SKM-1 (cell line): Measurements from ENCODE around the gene RBM33.

Experiments used
- DNase-seq: peaks from one replicate; lab custom pipeline; 2025; ENCODE audit not compliant: unreplicated experiment; lab: John Stamatoyannopoulos, UW

RBM33 gene

GRCh38 chr7:155763691-155764437 lies 119.4 kb downstream of the RBM33 start:
- DNase-seq: no peak

- no peak for DNase-seq
These were observed 120.0 kb downstream of the RBM33 start for GRCh38 chr7:155764438-155764793.

- DNase-seq: no peak
These were observed 121.0 kb downstream of the RBM33 start for GRCh38 chr7:155765458-155765857.

- DNase-seq: no peak
These were observed 121.9 kb downstream of the RBM33 start for GRCh38 chr7:155766386-155766785.

- DNase-seq: no peak
These were observed 122.8 kb downstream of the RBM33 start for GRCh38 chr7:155766966-155767916.

- no peak for DNase-seq
These were observed 125.2 kb downstream of the RBM33 start for GRCh38 chr7:155769701-155770100.

GRCh38 chr7:155770241-155770640 lies 125.8 kb downstream of the RBM33 start:
- no peak for DNase-seq

- DNase-seq: no peak
These were observed 129.1 kb downstream of the RBM33 start for GRCh38 chr7:155773531-155773930.

GRCh38 chr7:155774947-155775346 lies 130.5 kb downstream of the RBM33 start:
- DNase-seq: no peak

GRCh38 chr7:155775691-155776090 lies 131.2 kb downstream of the RBM33 start:
- no peak for DNase-seq

GRCh38 chr7:155776606-155777005 lies 132.1 kb downstream of the RBM33 start:
- DNase-seq: no peak

- DNase-seq: no peak
These were observed 133.9 kb downstream of the RBM33 start for GRCh38 chr7:155778349-155778748.

- DNase-seq: no peak
These were observed 136.4 kb downstream of the RBM33 start for GRCh38 chr7:155780884-155781283.

- no peak for DNase-seq
These were observed 137.0 kb downstream of the RBM33 start for GRCh38 chr7:155781433-155781832.

- no peak for DNase-seq
These were observed 138.0 kb downstream of the RBM33 start for GRCh38 chr7:155782466-155782865.

GRCh38 chr7:155785536-155785935 lies 141.1 kb downstream of the RBM33 start:
- DNase-seq: no peak

- DNase-seq: no peak
These were observed 142.0 kb downstream of the RBM33 start for GRCh38 chr7:155786491-155786890.

GRCh38 chr7:155787171-155787851 lies 142.8 kb downstream of the RBM33 start:
- no peak for DNase-seq

GRCh38 chr7:155788616-155789000 lies 144.1 kb downstream of the RBM33 start:
- DNase-seq: no peak

- no peak for DNase-seq
These were observed 144.7 kb downstream of the RBM33 start for GRCh38 chr7:155789001-155789725.

- DNase-seq: no peak
These were observed 146.2 kb downstream of the RBM33 start for GRCh38 chr7:155790666-155791065.
